ENCODE results near the gene ABLIM3. TPM values are rescaled to one million over a fixed set of nuclear protein-coding genes. Genes with fewer than 3 reads are reported as not detected.

The ABLIM3 gene
- total RNA-seq, 2 experiments from 2014 or later = not detected

GRCh38 chr5:149201121-149201637 is 59.9 kb downstream of the ABLIM3 start:
- CTCF ChIA-PET = no interaction called here
- Histone ChIP-seq H3K9me3 (ENCODE audit: control insufficient read depth in 1 of 2, insufficient read depth in 1 of 2, low read length in 2 of 2) (no peaks in the 10 kb centered on the region), H3K27me3 (ENCODE audit: control insufficient read depth in 1 of 2, insufficient read depth in 2 of 2, low read length in 2 of 2) (no peaks in the 10 kb centered on the region), H3K27ac (ENCODE audit: low read depth in 1 of 2, low read length in 2 of 2) (no peak overlapping the region), H3K4me3 (ENCODE audit: low read length) (no peak overlapping the region), H3K36me3 (ENCODE audit: insufficient read depth, low read length) (no peaks in the 10 kb centered on the region), H3K4me1 (ENCODE audit: insufficient read depth, low read length) (no peaks in the 10 kb centered on the region)
- H3K4me3 Mint-ChIP-seq = no peak overlapping the region
- H3K27me3 Mint-ChIP-seq = no peaks in the 10 kb centered on the region
- intact Hi-C loops (cut with DNase I, micrococcal nuclease) = no loop called here
- H3K27ac Mint-ChIP-seq = no peak overlapping the region
- POLR2A ChIA-PET = no interaction called here
- H3K4me1 Mint-ChIP-seq (ENCODE audit: low read depth) = no peaks in the 10 kb centered on the region
- TF ChIP-seq CTCF (IDR thresholded peaks at IDR 0.05) = no peak
- DNase-seq (no peak), ATAC-seq (ENCODE audit: poor library complexity) (no peak)
- H3K9me3 Mint-ChIP-seq = no peaks in the 10 kb centered on the region
- no peaks in the 10 kb centered on the region for H3K36me3 Mint-ChIP-seq (ENCODE audit: low read depth)

GRCh38 chr5:149202910-149203451 is 61.7 kb downstream of the ABLIM3 start:
- POLR2A ChIA-PET = interaction anchor here (1.3 kb wide), 1 partner anchor 37 kb away, joined by 3 read pairs; no protein-coding TSS in a partner anchor
- no peak for DNase-seq

GRCh38 chr5:149203921-149204441 is 62.7 kb downstream of the ABLIM3 start:
- Histone ChIP-seq H3K4me3 (ENCODE audit: low read length) (no peak overlapping the region), H3K4me1 (ENCODE audit: insufficient read depth, low read length) (no peaks in the 10 kb centered on the region), H3K27me3 (ENCODE audit: control insufficient read depth in 1 of 2, insufficient read depth in 2 of 2, low read length in 2 of 2) (no peaks in the 10 kb centered on the region), H3K36me3 (ENCODE audit: insufficient read depth, low read length) (no peaks in the 10 kb centered on the region), H3K27ac (ENCODE audit: low read depth in 1 of 2, low read length in 2 of 2) (no peak overlapping the region), H3K9me3 (ENCODE audit: control insufficient read depth in 1 of 2, insufficient read depth in 1 of 2, low read length in 2 of 2) (no peaks in the 10 kb centered on the region)
- no peaks in the 10 kb centered on the region for H3K27me3 Mint-ChIP-seq
- no peaks in the 10 kb centered on the region for H3K9me3 Mint-ChIP-seq
- H3K36me3 Mint-ChIP-seq (ENCODE audit: low read depth) = no peaks in the 10 kb centered on the region
- no peak overlapping the region for H3K27ac Mint-ChIP-seq
- intact Hi-C loops (cut with DNase I, micrococcal nuclease) = no loop called here
- ATAC-seq (ENCODE audit: poor library complexity) (no peak), DNase-seq (no peak)
- no peaks in the 10 kb centered on the region for H3K4me1 Mint-ChIP-seq (ENCODE audit: low read depth)
- no peak overlapping the region for H3K4me3 Mint-ChIP-seq
- POLR2A ChIA-PET = interaction anchor here (0.8 kb wide), 1 partner anchor 36 kb away, joined by 7 read pairs; no protein-coding TSS in a partner anchor
- no peak for TF ChIP-seq CTCF (IDR thresholded peaks at IDR 0.05)
- CTCF ChIA-PET = no interaction called here

More at GRCh38 chr5:149202910-149203451, 61.7 kb downstream of the ABLIM3 start:
- no peak for TF ChIP-seq CTCF (IDR thresholded peaks at IDR 0.05)
- Histone ChIP-seq H3K4me1 (ENCODE audit: insufficient read depth, low read length) (no peaks in the 10 kb centered on the region), H3K36me3 (ENCODE audit: insufficient read depth, low read length) (no peaks in the 10 kb centered on the region), H3K4me3 (ENCODE audit: low read length) (no peak overlapping the region), H3K9me3 (ENCODE audit: control insufficient read depth in 1 of 2, insufficient read depth in 1 of 2, low read length in 2 of 2) (no peaks in the 10 kb centered on the region), H3K27ac (ENCODE audit: low read depth in 1 of 2, low read length in 2 of 2) (no peak overlapping the region), H3K27me3 (ENCODE audit: control insufficient read depth in 1 of 2, insufficient read depth in 2 of 2, low read length in 2 of 2) (no peaks in the 10 kb centered on the region)
- intact Hi-C loops (cut with DNase I, micrococcal nuclease) = no loop called here
- H3K36me3 Mint-ChIP-seq (ENCODE audit: low read depth) = no peaks in the 10 kb centered on the region
- ATAC-seq (ENCODE audit: poor library complexity) = no peak
- CTCF ChIA-PET = no interaction called here
- H3K27me3 Mint-ChIP-seq = no peaks in the 10 kb centered on the region
- H3K4me3 Mint-ChIP-seq = no peak overlapping the region
- H3K9me3 Mint-ChIP-seq = no peaks in the 10 kb centered on the region
- H3K4me1 Mint-ChIP-seq (ENCODE audit: low read depth) = no peaks in the 10 kb centered on the region
- H3K27ac Mint-ChIP-seq = no peak overlapping the region

Data from CD4-positive, alpha-beta T cell (primary cell).